HG03460 (cell line): ENCODE measurements around the gene RASAL2.
"Not testable (repeated sequence)": the region's sequence is repeated elsewhere in the genome, so short reads cannot be mapped to it uniquely, and the experiment has no call there.

Experiments
- ATAC-seq: cut with Tn5 transposase; IDR thresholded peaks from one replicate; pipeline ENCODE4 v1.9.1; 2021; ENCODE audit not compliant: unreplicated experiment

The RASAL2 gene

GRCh38 chr1:178066908-178067614 lies 26.8 kb upstream of the RASAL2 start:
- ATAC-seq, result peak; percentile 93

GRCh38 chr1:178071811-178072210 lies 22.1 kb upstream of the RASAL2 start:
- no peak for ATAC-seq

GRCh38 chr1:178072326-178072725 lies 21.6 kb upstream of the RASAL2 start:
- no peak for ATAC-seq

- ATAC-seq, result no peak
These were observed 18.6 kb upstream of the RASAL2 start for GRCh38 chr1:178075333-178075732.

GRCh38 chr1:178076607-178077006 lies 17.3 kb upstream of the RASAL2 start:
- no peak for ATAC-seq

GRCh38 chr1:178077917-178078316 lies 16.0 kb upstream of the RASAL2 start:
- no peak for ATAC-seq

- ATAC-seq, result no peak
These were observed 7.6 kb upstream of the RASAL2 start for GRCh38 chr1:178086294-178086693.

GRCh38 chr1:178086766-178087165 lies 7.1 kb upstream of the RASAL2 start:
- ATAC-seq, result no peak

- no peak for ATAC-seq
These were observed 5.3 kb upstream of the RASAL2 start for GRCh38 chr1:178088651-178089050.

- ATAC-seq, result not testable (repeated sequence)
These were observed 2.5 kb upstream of the RASAL2 start for GRCh38 chr1:178091454-178091853.

GRCh38 chr1:178091986-178092745 lies 1.7 kb upstream of the RASAL2 start:
- ATAC-seq, result no peak

- ATAC-seq, result no peak
These were observed 918 bp upstream of the RASAL2 start for GRCh38 chr1:178092878-178093493.

GRCh38 chr1:178093494-178093950 lies 382 bp upstream of the RASAL2 start:
- ATAC-seq, result peak; percentile 83

GRCh38 chr1:178094739-178095645 lies 1.1 kb downstream of the RASAL2 start:
- ATAC-seq, result no peak

GRCh38 chr1:178096421-178096820 lies 2.5 kb downstream of the RASAL2 start:
- ATAC-seq, result no peak

- no peak for ATAC-seq
These were observed 4.4 kb downstream of the RASAL2 start for GRCh38 chr1:178098262-178098661.

GRCh38 chr1:178101266-178101630 lies 7.3 kb downstream of the RASAL2 start:
- ATAC-seq, result no peak

- no peak for ATAC-seq
These were observed 7.8 kb downstream of the RASAL2 start for GRCh38 chr1:178101654-178102053.

GRCh38 chr1:178102218-178102617 lies 8.3 kb downstream of the RASAL2 start:
- no peak for ATAC-seq

- no peak for ATAC-seq
These were observed 13.9 kb downstream of the RASAL2 start for GRCh38 chr1:178107823-178108222.
